CD1c-positive myeloid dendritic cell (primary cell): ENCODE data around the gene SLC19A2.

Source experiments
- DNase-seq: peaks from one replicate; pipeline ENCODE4 v3.0.0-alpha.2; 2016; ENCODE audit errors: extremely low spot score

SLC19A2 gene

DNA sequence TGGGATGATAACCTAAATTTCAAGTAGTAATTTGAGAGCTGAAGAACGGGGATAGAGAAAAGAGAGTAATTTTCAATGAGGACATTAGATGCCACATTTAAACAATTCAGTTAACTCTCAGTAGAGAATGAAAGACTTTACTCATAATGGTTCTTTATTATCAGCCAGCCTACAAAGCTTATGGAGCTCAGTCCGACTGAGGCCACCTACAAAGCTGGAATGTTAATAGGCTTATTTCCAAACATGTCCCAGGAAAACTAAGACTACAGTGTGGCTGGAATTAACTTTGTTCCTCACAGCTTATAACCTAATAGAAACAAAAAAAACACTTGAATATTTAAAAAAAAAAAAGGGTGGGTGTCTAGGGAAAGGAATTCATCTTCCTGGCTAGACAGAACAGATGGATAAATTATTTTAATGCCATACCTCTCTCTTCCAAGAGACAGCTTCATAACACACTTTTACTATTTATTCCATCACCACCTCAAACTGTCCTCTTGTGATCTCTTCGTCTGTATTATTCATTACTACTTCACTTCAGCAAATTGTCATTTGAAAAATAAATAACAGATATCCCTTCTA lies 9.8 kb downstream of the SLC19A2 start:
- no peak for DNase-seq

DNA sequence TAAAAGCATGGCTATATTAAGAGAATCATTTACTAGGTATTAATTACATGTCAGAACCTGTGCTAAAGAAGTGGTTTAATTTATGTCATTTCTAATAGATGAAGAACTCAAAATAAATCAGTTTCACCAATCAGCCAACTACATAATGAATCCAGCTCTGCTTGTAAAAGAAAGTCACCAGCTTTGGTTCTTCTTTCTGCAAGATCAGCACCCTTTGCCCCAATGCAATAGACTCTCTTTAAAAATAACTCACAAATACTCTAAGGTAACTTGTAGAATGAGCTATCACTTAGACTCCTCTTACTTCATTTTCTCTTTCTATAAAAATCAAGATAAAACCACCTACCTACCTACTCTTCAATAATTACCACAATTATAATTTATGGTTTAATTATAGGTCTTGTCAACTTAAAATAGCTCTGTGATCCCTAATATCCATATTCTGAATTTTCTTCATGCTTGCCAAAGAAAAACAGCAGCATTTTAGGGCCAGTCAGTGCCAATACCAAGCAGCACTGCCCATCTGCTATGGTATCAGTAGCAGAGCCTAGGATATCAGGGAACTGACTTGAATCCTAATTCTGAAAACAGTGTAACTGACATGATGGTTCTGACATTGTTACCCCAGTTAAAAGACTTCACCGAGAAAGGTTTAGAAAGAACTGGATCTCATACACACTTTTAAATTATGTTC lies 11.3 kb downstream of the SLC19A2 start:
- no peak for DNase-seq

DNA sequence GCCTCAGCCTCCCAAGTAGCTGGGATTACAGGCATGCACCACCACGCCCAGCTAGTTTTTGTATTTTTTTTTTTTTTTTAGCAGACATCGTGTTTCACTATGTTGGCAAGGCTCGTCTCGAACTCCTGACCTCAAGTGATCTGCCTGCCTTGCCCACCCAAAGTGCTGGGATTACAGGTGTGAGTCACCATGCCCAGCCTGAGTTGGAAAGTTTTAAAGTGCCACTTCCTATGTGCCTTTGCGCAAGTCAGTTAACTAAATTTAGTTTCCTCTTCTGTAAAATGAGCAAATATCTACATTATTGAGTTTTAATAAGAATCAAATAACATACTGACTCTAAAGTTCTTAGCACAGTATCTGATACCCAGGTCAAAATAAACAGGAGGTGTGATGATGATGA lies 12.4 kb downstream of the SLC19A2 start:
- DNase-seq = peak; percentile 30

DNA sequence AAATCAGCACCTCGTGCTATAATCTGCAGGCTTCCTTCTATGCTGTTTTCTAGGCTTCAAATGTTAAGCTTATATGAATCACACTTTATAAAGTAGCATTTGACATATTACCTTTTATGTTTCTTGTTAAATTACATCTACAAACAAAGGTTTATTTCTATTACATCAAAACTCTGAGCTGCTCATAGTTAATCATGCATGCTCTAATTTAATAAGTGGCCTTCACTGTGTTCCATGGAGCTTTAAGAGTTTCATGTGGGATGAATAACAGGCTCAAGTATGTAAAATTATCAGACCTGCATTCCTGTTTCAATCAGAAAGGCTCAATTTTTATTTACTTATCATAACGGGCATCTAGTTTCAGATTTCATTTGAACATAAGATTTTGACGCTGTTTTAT lies 13.0 kb downstream of the SLC19A2 start:
- no peak for DNase-seq

DNA sequence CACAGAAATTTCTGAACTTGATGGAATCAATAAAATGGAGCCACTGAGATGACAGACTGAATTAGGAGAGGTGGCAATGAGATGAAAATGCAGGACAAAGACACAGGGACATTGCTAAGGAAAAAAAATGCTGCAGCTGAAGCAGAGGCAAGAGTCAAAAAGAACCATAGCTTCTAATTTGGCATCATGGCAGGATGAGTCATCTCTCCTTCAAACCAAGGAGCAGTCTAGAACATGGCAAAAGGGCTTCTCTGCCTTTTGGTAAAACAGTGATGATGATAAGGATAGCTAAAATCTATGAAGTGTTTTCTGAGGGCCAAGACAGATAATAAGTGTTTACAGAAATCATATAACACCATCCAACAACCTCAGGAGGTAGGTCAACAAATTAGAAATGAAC lies 16.8 kb downstream of the SLC19A2 start:
- DNase-seq = no peak

DNA sequence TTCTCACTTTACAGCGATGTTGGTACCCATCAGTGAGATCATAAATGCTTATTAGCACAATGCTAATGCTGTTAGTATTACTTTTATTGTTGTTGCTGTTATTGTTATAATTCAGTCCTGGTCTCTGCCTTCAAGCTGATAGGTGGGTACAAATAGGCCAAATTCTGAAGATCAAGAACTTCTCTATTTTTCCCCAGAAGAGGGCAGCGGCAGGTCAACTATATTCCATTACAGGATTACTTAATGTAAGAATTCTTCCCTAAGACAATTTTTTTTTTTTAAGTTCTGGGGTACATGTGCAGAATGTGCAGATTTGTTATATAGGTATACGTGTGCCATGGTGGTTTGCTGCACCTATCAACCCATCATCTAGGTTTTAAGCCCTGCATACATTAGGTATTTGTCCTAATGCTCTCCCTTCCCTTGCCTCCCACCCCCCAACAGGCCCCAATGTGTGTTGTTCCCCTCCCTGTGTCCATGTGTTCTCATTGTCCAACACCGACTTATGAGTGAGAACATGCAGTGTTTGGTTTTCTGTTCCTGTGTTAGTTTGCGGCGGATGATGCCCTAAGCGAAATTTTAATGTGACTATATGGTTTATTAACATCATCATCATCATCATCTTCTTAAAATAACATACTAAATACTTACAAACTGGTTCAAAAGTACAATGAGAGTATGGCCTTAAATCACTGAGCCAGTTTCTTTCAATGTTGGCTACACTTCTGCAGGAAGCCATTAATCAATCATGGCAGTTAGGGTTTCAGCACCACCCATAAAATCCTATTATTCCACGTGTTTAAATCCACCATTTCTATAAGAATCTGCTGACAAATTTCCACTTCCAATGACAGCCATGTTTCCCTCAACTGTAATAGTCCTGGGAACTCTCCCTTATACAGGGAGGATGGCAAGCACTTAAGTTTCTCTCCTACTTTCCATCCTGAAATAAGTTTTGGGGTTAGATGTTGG lies 19.2 kb downstream of the SLC19A2 start:
- peak; percentile 32 for DNase-seq

DNA sequence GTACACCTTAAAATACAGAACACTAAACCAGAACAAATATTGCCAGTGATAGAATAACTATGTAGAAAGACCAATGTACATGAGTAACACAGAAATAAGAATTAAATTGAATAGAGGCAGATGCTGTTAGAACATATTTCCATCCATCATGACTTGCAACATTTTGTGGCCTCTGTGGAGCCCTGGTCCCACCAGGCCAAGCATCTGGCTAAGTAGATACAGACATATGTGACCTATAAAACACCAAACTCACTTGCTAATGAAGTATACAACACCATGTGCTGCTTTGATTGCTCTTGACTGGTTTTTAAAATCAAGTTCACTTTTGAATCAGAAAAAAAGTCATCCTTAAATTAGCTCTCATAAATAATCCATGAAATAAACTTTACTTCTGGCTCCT lies 20.5 kb downstream of the SLC19A2 start:
- DNase-seq = no peak

DNA sequence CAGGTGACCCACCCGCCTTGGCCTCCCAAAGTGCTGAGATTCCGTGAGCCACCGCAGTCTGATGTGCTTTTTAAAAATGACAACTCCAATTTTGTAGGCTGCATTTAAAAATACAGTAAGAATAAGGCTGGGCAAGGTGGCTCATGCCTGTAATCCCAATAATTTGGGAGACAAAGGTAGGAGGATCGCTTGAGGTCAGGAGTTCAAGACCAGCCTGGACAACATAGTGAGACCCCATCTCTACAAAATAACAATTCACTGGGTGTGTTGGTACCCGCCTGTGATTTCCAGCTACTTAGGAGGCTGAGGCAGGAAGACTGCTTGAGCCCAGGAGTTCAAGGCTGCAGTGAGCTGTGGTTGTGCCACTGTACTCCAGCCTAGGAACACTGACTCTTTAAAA lies 23.4 kb downstream of the SLC19A2 start:
- no peak for DNase-seq

DNA sequence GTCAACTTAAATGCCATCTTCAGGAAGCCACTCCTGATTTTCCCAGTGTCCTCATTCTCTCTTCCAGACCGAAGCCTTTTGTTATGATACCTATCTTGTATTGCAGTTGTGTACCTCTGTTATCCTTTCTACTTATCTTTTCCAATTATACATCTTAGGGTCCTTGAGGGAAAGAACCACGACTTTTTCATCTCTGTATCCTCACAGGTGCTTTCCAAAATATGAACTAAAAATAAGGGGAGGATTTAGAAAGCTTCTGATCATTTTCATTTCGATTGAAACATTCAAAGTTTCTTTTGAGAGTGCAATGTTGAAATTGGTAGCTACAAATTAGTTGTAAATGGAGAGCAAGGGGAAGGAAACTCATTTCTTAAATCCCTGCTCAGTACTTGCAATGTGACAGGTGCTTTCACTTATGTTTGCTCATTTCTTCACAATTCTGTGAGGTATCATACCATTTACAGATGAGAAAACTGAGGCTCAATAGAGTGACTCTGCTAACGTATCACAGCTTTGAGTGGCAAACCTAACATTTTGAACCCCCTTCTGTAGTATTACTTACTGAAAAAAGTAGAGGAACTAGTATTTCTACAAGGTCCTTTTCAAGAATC lies 24.2 kb downstream of the SLC19A2 start:
- no peak for DNase-seq

DNA sequence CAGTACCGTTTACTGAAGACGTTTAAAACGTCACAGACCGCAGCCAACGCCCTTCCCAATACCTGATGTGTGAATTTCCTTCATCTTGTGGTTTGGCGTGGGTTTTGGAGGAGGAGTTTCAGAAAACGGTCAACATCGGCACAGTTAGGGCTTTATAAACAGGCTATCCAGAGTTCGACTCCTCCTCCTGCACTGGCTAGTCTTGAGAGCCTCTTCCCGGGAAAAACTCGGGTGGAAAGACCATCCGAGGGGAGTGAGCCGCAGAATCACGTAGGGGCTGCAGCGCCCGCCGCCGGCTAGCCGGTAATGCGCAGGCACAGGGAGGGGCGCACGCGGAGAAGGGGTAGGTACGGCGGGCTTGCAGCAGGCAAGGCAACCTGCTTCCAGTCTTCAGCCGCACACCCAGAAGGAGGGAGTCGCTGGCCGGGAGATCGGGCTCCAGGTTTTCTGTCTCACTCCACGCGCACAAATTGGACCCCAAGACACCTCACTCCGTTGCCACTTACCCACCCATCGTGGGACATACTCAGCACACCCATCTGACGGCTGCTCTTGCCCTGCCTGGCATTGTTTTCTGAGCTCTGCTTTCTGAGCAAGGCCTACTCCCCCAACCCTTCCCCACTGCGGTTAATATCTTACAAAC lies 25.4 kb downstream of the SLC19A2 start:
- peak; percentile 49 for DNase-seq

DNA sequence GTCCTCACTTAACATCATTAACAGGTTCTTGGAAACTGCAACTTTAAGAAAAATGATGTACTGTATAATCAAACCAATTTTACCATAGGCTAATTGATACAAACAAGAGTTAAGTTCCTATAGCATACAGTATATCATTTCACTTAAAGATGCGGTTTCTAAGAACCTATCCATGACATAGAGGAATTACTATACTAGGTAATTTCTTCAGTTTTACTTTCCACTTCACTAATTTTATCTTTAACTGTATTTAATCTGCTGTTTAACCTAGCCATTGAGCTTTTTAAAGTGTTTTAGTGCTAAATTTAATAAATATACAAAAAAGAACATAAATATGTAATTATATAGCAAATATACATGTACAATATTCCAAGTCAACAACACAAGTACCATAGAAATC lies 28.3 kb downstream of the SLC19A2 start:
- DNase-seq = no peak

DNA sequence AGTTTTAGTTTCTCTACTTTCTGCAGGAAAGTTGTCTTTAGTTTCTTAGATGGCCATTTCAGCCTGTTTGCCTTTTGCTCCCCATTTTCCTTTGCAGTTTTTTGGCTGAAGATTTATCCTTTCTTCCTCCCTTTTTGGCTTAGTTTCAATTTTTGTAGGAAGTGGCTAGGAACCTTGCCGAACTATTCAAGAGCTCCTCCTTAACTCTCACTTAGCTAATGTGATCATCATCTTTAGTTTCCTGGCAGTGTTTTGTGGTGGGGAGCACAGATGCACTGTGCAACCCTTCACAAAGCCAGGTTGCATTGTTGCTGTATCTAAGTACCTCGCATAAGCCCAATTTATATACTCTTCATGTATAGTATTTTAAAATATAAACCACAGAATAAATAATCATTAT lies 29.7 kb downstream of the SLC19A2 start:
- DNase-seq = no peak

DNA sequence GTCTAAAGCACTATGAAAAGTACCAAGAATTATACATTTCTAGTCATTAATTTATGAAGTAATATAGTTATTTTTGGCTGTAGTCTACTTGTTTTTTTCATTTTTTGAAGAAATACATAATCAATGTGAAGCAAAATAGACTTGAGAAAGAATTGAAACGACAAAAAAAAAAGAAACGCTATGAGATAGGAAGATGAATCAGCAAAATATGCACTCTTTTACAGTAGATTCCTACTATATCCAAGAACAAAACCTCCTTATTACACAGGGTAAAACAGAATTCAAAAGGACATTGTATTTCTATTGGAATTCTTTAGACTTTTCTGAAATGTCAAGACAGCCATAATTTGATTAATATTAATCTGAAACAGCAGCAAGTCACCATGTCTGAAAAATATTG lies 32.8 kb downstream of the SLC19A2 start:
- DNase-seq = no peak

DNA sequence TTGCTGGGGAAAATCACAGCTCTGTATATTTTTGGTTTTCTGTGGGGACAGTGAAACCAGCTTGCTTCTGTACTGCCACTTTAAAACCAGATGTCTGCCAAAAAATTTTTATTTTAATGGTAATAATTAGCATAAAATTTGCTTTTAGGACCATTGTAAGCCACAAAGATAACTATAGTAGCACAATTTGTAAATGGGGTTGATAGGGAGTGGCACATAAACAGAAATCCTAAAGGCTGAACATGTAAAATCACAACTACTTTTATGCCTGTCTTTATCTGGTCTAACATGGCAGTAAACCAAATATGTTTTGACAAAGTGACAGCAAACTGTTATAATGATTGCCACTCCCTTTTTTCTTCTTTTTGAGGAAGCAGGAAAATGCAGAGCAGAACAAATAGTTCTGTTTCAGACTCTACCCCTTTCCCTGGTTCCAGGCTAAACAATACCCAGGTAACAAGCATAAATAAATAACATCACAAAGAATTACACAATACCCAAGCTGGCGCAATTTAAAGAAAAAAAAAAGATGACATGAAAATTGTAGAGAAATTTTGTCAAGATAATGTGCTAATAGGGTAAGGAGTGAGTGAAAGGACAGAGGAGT lies 34.4 kb downstream of the SLC19A2 start:
- peak; percentile 7 for DNase-seq

DNA sequence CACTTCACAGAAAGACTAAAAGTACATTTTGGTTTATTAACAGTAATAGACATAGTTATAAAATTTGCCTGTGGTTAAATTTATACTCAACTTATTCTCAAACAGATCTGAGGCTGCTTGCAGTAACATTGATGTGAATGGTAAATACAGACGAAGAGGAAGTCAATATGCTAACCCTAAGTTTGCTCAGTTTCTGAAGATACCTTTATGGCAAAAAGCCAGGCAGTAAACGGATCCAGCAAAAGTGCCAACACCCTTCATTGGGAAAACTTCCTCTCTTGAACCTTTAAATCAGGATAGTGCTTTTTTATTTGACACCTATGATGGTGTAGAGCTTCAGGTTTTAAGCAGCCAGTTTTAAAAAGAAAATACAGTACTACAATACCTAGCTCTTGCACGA lies 41.8 kb downstream of the SLC19A2 start:
- DNase-seq = no peak

DNA sequence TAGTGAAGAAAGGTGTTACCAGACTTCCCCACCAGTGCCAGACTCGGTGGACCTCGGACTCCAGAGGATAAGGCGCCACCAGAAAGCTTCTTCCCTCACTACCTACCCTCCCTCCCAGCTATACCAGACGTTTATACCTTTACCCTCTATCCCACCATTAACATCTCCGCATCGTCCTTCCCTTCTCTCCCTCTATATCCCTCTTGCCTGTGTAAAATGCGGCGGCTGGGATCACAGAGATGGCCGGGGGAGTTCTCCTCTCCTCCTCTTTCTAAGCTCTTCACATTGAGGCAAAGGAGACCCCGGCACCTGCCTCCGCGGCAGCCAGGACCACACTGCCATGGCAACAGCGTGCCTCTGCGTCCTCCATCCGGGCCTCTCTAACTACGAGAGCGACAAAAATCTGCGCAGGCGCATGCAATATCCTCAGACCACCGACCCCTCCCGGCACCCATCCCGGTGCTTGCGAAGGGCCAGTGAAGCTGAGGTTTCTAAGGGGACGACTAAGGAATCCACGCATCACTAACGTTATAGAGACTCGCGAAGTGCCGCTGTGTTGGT lies 58.6 kb downstream of the SLC19A2 start, which contains the start of gene CCDC181:
Gene CCDC181, minus strand, starts transcription at position 394 of the 561 bp plus-strand sequence. CDS start 2,547 bp downstream, outside the sequence.
- DNase-seq = peak; percentile 6

DNA sequence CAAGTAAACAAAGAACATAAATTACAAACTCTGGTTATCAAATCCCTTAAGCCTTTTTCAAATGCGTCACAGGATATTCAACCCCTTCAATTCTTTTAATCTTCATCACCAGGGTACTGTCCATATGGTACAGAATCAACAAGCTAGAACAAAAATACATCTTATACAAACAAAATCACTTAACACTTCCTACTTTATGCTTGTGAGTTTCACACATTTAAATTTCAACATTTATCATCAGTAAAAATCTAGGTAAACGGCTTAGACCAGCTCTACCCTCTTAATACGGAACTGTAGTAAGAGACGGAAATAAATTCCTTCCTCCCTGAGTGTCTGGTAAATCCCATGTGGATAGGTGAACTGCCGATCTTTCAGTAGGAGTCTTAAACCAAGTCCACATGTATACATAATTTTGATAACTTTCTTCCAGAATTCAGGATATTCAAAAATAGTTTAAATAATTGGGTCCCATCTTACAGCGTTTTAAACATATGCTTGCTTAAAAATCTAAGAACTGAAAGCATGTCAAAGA lies 59.5 kb downstream of the SLC19A2 start:
- no peak for DNase-seq

DNA sequence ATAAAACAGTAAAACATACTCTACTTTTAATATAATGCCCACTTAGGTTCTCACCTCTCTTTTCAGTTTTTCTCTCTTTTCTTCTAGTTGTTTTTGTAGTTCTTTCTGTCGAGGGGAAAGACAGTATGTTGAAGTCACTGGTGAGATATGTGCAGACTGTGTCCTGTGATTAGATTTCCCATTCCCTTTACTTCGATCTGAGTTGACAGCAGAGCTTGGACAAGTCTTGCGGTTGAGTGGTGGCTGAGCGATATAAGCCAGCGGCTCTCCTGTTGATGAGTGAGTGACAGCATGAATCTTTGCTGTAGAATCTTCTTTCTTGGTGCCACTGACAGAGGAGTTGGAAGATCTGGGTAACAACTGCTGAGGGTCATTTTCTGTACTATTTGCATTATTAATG lies 64.4 kb downstream of the SLC19A2 start:
- DNase-seq = no peak

DNA sequence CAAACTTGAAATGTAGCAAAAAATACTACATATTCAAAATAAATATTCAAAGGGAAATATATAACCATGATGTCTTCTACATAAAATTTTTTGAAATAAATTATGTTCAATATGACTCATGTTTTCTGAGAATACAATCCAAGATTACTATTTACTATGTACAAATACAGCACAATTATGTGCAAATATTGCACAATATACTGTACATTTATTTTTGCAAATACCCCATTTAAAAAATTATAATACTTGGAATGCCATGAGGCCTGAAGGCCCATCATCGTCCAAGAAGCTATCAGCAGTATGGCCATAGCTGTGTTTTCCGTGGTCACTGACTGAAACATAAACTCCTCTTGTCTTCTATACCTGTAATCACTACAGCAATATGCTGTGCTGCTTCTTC lies 70.8 kb downstream of the SLC19A2 start:
- DNase-seq = no peak
